Measurements from ENCODE around the gene SLC35E1. TPM values are rescaled to one million over a fixed set of nuclear protein-coding genes. Genes with fewer than 3 reads are reported as not detected.
"Not testable (repeated sequence)": the region's sequence is repeated elsewhere in the genome, so short reads cannot be mapped to it uniquely, and the experiment has no call there.

The SLC35E1 gene
- total RNA-seq, 1 experiment from 2014 or later: 43.5 TPM

GRCh38 chr19:16548956-16549355, 23.3 kb downstream of the SLC35E1 start:
- no TSS peak for BruUV-seq (replicated peaks)
- in situ Hi-C loops (cut with HindIII; ENCODE audit: low pct_unique_long_range_greater_than_20kb, low sequenced_read_pairs): no loop called here
- ChIA-PET CTCF (no interaction called here), POLR2A (no interaction called here)
- H3K9me3 ChIP-seq (ENCODE audit: control insufficient read depth, insufficient read depth, low read depth, low read length): no peaks in the 10 kb centered on the region
- no peak for TF ChIP-seq POLR2AphosphoS5 (IDR thresholded peaks at IDR 0.05; ENCODE audit: low read depth, low read length)
- H3K27me3 ChIP-seq (ENCODE audit: control insufficient read depth, insufficient read depth, low read length): no peaks in the 10 kb centered on the region
- intact Hi-C loops (cut with micrococcal nuclease; ENCODE audit: unreplicated experiment): no loop called here
- no peak overlapping the region for H3K4me3 ChIP-seq (ENCODE audit: low read depth in 2 of 2, low read length in 2 of 2)
- H3K4me1 ChIP-seq (ENCODE audit: control insufficient read depth, insufficient read depth, low read length): no peaks in the 10 kb centered on the region
- no peaks in the 10 kb centered on the region; the same call in 1 of the 2 replicates for H3K36me3 ChIP-seq (ENCODE audit: control insufficient read depth, insufficient read depth, low read length)
- ATAC-seq (no peak), DNase-seq (ENCODE audit: low read depth, low spot score) (no peak)
- no peak overlapping the region for H3K27ac ChIP-seq (ENCODE audit: low read length)

- no peak overlapping the region for H3K4me3 ChIP-seq (ENCODE audit: low read depth in 2 of 2, low read length in 2 of 2)
- no peaks in the 10 kb centered on the region for H3K9me3 ChIP-seq (ENCODE audit: control insufficient read depth, insufficient read depth, low read depth, low read length)
- ATAC-seq (no peak), DNase-seq (ENCODE audit: low read depth, low spot score) (no peak)
- no TSS peak for BruUV-seq (replicated peaks)
- CTCF ChIA-PET: no interaction called here
- POLR2A ChIA-PET: no interaction called here
- no peak overlapping the region for H3K27ac ChIP-seq (ENCODE audit: low read length)
- no peaks in the 10 kb centered on the region for H3K27me3 ChIP-seq (ENCODE audit: control insufficient read depth, insufficient read depth, low read length)
- in situ Hi-C loops (cut with HindIII; ENCODE audit: low pct_unique_long_range_greater_than_20kb, low sequenced_read_pairs) (no loop called here), intact Hi-C loops (cut with micrococcal nuclease; ENCODE audit: unreplicated experiment) (no loop called here)
- H3K36me3 ChIP-seq (ENCODE audit: control insufficient read depth, insufficient read depth, low read length): peaks cover 2% of the 10 kb centered on the region
- TF ChIP-seq, protein P1, sequence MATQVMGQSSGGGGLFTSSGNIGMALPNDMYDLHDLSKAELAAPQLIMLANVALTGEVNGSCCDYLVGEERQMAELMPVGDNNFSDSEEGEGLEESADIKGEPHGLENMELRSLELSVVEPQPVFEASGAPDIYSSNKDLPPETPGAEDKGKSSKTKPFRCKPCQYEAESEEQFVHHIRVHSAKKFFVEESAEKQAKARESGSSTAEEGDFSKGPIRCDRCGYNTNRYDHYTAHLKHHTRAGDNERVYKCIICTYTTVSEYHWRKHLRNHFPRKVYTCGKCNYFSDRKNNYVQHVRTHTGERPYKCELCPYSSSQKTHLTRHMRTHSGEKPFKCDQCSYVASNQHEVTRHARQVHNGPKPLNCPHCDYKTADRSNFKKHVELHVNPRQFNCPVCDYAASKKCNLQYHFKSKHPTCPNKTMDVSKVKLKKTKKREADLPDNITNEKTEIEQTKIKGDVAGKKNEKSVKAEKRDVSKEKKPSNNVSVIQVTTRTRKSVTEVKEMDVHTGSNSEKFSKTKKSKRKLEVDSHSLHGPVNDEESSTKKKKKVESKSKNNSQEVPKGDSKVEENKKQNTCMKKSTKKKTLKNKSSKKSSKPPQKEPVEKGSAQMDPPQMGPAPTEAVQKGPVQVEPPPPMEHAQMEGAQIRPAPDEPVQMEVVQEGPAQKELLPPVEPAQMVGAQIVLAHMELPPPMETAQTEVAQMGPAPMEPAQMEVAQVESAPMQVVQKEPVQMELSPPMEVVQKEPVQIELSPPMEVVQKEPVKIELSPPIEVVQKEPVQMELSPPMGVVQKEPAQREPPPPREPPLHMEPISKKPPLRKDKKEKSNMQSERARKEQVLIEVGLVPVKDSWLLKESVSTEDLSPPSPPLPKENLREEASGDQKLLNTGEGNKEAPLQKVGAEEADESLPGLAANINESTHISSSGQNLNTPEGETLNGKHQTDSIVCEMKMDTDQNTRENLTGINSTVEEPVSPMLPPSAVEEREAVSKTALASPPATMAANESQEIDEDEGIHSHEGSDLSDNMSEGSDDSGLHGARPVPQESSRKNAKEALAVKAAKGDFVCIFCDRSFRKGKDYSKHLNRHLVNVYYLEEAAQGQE (IDR thresholded peaks at IDR 0.05; ENCODE audit: insufficient read depth in 1 of 2, low read depth in 2 of 2, low read length in 1 of 2): no peak
- TF ChIP-seq POLR2AphosphoS5 (IDR thresholded peaks at IDR 0.05; ENCODE audit: low read depth, low read length) (no peak), CTCF (IDR thresholded peaks at IDR 0.05) (no peak), TCF7L2 (IDR thresholded peaks at IDR 0.05; ENCODE audit: low read depth, low read length) (no peak), SIN3A (IDR thresholded peaks at IDR 0.05; ENCODE audit: borderline replicate concordance, insufficient read depth, low read depth, low read length) (no peak)
- H3K4me1 ChIP-seq (ENCODE audit: control insufficient read depth, insufficient read depth, low read length): peaks cover 8% of the 10 kb centered on the region; the same call in 1 of the 2 replicates
Measured at GRCh38 chr19:16544473-16545231, 27.6 kb downstream of the SLC35E1 start.

- H3K4me1 ChIP-seq (ENCODE audit: control insufficient read depth, insufficient read depth, low read length); H3K9me3 ChIP-seq (ENCODE audit: control insufficient read depth, insufficient read depth, low read depth, low read length); DNase-seq (ENCODE audit: low read depth, low spot score); H3K27me3 ChIP-seq (ENCODE audit: control insufficient read depth, insufficient read depth, low read length); ATAC-seq; BruUV-seq (replicated peaks); intact Hi-C loops (cut with micrococcal nuclease; ENCODE audit: unreplicated experiment); in situ Hi-C loops (cut with HindIII; ENCODE audit: low pct_unique_long_range_greater_than_20kb, low sequenced_read_pairs); H3K36me3 ChIP-seq (ENCODE audit: control insufficient read depth, insufficient read depth, low read length); H3K27ac ChIP-seq (ENCODE audit: low read length); CTCF ChIA-PET: not testable (repeated sequence)
- POLR2A ChIA-PET: interaction anchor here (0.6 kb wide), 1 partner anchor 80 kb away, joined by 6 read pairs; no protein-coding TSS in a partner anchor
- peak overlapping the region; percentile 95 to 97; a peak in 1 of 4 replicates for H3K4me3 ChIP-seq (ENCODE audit: low read depth in 2 of 2, low read length in 2 of 2)
Measured at GRCh38 chr19:16543734-16544133, 28.5 kb downstream of the SLC35E1 start.
